Measurements from ENCODE around the gene MPPE1. TPM values are rescaled to one million over a fixed set of nuclear protein-coding genes. Genes with fewer than 3 reads are reported as not detected.

The MPPE1 gene
- total and polyA plus RNA-seq, 10 of the 15 experiments (the other 5 are each of a cell fraction or from before 2014, with no cell fraction given), result 13.8 to 34.5 (median 27.6) TPM

GRCh38 chr18:11909591-11910026 is 1.5 kb upstream of the MPPE1 start:
- CTCF ChIA-PET, result interaction anchor here (0.9 kb wide), 1 partner anchor 59 kb away, joined by 3 read pairs; no protein-coding TSS in a partner anchor
- peak overlapping the region; percentile 94 for H2AFZ ChIP-seq (ENCODE audit: control insufficient read depth, low read depth, low read length)
- H3K9me3 ChIP-seq (replicated peaks; ENCODE audit: control insufficient read depth, insufficient read depth, low read length), result no peaks in the 10 kb centered on the region
- H3K4me1 ChIP-seq (ENCODE audit: control insufficient read depth, insufficient read depth, low read length), result peaks cover 5% of the 10 kb centered on the region
- peak overlapping the region; percentile 49 for H3K4me2 ChIP-seq (ENCODE audit: control insufficient read depth, insufficient read depth)
- H3K27ac ChIP-seq (ENCODE audit: control insufficient read depth, insufficient read depth), result peak overlapping the region; percentile 95; the same call in 1 of the 2 replicates
- FAIRE-seq (peak; percentile 52), DNase-seq (ENCODE audit: low read depth, low spot score) (no peak), ATAC-seq (peak; percentile 33)
- no peak overlapping the region for H3K9ac ChIP-seq (ENCODE audit: control insufficient read depth, insufficient read depth, low read length)
- no peaks in the 10 kb centered on the region for H3K27me3 ChIP-seq (replicated peaks in 1 of 2; ENCODE audit: control insufficient read depth in 2 of 2, insufficient read depth in 2 of 2, low read length in 1 of 2)
- no peak overlapping the region for H3K4me3 ChIP-seq
- in situ Hi-C loops (cut with MboI) (no loop called here), intact Hi-C loops (cut with micrococcal nuclease; ENCODE audit: unreplicated experiment) (loop anchor here (5.0 kb wide), 1 partner anchor 57 kb away; the partner anchor contains the start of gene CHMP1B)
- no peaks in the 10 kb centered on the region for H3K36me3 ChIP-seq (ENCODE audit: control insufficient read depth in 2 of 2, insufficient read depth in 2 of 2, low read length in 1 of 2)
- 2% methylated on average over 2 of the region's 2 CpGs for WGBS (ENCODE audit: insufficient coverage, insufficient replicate concordance, low lambda C conversion rate, missing lambda C conversion rate)
- RAD21 ChIA-PET (ENCODE audit: unreplicated experiment), result no interaction called here
- no peak for TF ChIP-seq PKNOX1 (IDR thresholded peaks at IDR 0.05)
- TF ChIP-seq JUNB (IDR thresholded peaks at IDR 0.05), result peak; percentile 55
- TF ChIP-seq IKZF2 (IDR thresholded peaks at IDR 0.05), result peak; percentile 49 to 64; a peak in 3 of 4 replicates
- no peak for TF ChIP-seq BCL11A (IDR thresholded peaks at IDR 0.05; ENCODE audit: low read depth, low read length)
- H4K20me1 ChIP-seq (ENCODE audit: control insufficient read depth, insufficient read depth), result no peaks in the 10 kb centered on the region
- SMC1A ChIA-PET (ENCODE audit: uncharacterized antibody, unreplicated experiment), result interaction anchor here (0.8 to 1.3 kb wide), 4 partner anchors 12 to 140 kb away, joined by 3 to 5 read pairs (median 3); no protein-coding TSS in a partner anchor
- BruUV-seq (replicated peaks), result no TSS peak
- POLR2A ChIA-PET, result interaction anchor here (0.6 to 1.7 kb wide), 3 partner anchors 12 to 1126 kb away, joined by 3 to 4 read pairs (median 4); partner anchors contain the start of gene AFG3L2
- peaks cover 13% of the 10 kb centered on the region for H3K79me2 ChIP-seq (ENCODE audit: control insufficient read depth, insufficient read depth, low read length)

GRCh38 chr18:11909061-11909455 is 941 bp upstream of the MPPE1 start:
- Histone ChIP-seq H3K36me3 (ENCODE audit: control insufficient read depth in 2 of 2, insufficient read depth in 2 of 2, low read length in 1 of 2) (no peaks in the 10 kb centered on the region), H3K27me3 (replicated peaks in 1 of 2; ENCODE audit: control insufficient read depth in 2 of 2, insufficient read depth in 2 of 2, low read length in 1 of 2) (no peaks in the 10 kb centered on the region), H3K9ac (ENCODE audit: control insufficient read depth, insufficient read depth, low read length) (peak overlapping the region; percentile 86), H3K4me1 (ENCODE audit: control insufficient read depth, insufficient read depth, low read length) (peaks cover 5% of the 10 kb centered on the region), H3K4me3 (peak overlapping the region; percentile 88), H3K4me2 (ENCODE audit: control insufficient read depth, insufficient read depth) (peak overlapping the region; percentile 49), H3K9me3 (replicated peaks; ENCODE audit: control insufficient read depth, insufficient read depth, low read length) (no peaks in the 10 kb centered on the region), H2AFZ (ENCODE audit: control insufficient read depth, low read depth, low read length) (peak overlapping the region; percentile 94), H3K27ac (ENCODE audit: control insufficient read depth, insufficient read depth) (peak overlapping the region; percentile 95), H3K79me2 (ENCODE audit: control insufficient read depth, insufficient read depth, low read length) (peaks cover 13% of the 10 kb centered on the region), H4K20me1 (ENCODE audit: control insufficient read depth, insufficient read depth) (no peaks in the 10 kb centered on the region)
- BruUV-seq (replicated peaks), result no TSS peak
- intact Hi-C loops (cut with micrococcal nuclease; ENCODE audit: unreplicated experiment) (loop anchor here (5.0 kb wide), 1 partner anchor 57 kb away; the partner anchor contains the start of gene CHMP1B), in situ Hi-C loops (cut with MboI) (no loop called here)
- CTCF ChIA-PET, result interaction anchor here (0.9 kb wide), 1 partner anchor 59 kb away, joined by 3 read pairs; no protein-coding TSS in a partner anchor
- RAD21 ChIA-PET (ENCODE audit: unreplicated experiment), result no interaction called here
- FAIRE-seq, result no peak
- POLR2A ChIA-PET, result interaction anchor here (1.7 kb wide), 1 partner anchor 13 kb away, joined by 4 read pairs; no protein-coding TSS in a partner anchor
- SMC1A ChIA-PET (ENCODE audit: uncharacterized antibody, unreplicated experiment), result interaction anchor here (0.9 to 1.3 kb wide), 3 partner anchors 12 to 141 kb away, joined by 3 to 5 read pairs (median 3); no protein-coding TSS in a partner anchor
- no peak for ATAC-seq
- 5% methylated on average over 13 of the region's 13 CpGs for WGBS (ENCODE audit: insufficient coverage, insufficient replicate concordance, low lambda C conversion rate, missing lambda C conversion rate)
- DNase-seq (ENCODE audit: low read depth, low spot score), result no peak
- TF ChIP-seq IRF5 (IDR thresholded peaks at IDR 0.05; ENCODE audit: borderline replicate concordance) (no peak), KLF5 (IDR thresholded peaks at IDR 0.05; ENCODE audit: partially characterized antibody) (peak; percentile 4)

All from GM12878 (cell line).